C4-2B (cell line): ENCODE measurements around the gene INAFM1.

Experiments
- ZFX ChIP-seq: fragments of 450-650 bp; IDR thresholded peaks from 2 replicates; pipeline ENCODE4 v1.6.1; 2017
- TF ChIP-seq, protein P1 (sequence below): fragments of 450-650 bp; conservative IDR thresholded peaks from 2 replicates; pipeline ENCODE4 v1.5.1; 2017; ENCODE audit warnings: mild to moderate bottlenecking

DNA sequence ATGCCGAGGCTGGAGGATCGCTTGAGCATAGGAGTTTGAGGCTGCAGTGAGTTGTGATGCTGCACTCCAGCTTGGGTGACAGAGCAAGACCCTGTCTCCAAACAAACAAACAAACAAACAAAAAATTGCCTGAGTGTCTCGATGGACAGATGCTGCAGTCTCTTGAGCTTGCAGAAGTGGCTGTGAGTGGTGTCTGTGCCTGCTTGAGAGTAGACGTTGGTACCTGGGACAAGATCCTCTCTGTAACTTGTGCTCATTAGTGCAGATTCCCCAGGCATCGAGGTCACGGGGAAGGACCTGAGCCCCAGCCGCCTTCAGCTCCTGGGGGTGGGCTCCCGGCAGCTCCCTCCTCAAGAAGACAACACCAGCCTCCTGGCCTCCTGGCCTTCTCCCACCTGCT, 48.7 kb downstream of the INAFM1 start:
- TF ChIP-seq, protein P1, sequence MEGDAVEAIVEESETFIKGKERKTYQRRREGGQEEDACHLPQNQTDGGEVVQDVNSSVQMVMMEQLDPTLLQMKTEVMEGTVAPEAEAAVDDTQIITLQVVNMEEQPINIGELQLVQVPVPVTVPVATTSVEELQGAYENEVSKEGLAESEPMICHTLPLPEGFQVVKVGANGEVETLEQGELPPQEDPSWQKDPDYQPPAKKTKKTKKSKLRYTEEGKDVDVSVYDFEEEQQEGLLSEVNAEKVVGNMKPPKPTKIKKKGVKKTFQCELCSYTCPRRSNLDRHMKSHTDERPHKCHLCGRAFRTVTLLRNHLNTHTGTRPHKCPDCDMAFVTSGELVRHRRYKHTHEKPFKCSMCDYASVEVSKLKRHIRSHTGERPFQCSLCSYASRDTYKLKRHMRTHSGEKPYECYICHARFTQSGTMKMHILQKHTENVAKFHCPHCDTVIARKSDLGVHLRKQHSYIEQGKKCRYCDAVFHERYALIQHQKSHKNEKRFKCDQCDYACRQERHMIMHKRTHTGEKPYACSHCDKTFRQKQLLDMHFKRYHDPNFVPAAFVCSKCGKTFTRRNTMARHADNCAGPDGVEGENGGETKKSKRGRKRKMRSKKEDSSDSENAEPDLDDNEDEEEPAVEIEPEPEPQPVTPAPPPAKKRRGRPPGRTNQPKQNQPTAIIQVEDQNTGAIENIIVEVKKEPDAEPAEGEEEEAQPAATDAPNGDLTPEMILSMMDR, result no peak
- no peak for TF ChIP-seq ZFX
